HG03457 (cell line): ENCODE data around the gene PPARA.

Source experiments
- ATAC-seq: cut with Tn5 transposase; IDR thresholded peaks from one replicate; pipeline ENCODE4 v1.9.1; 2021; ENCODE audit warnings: moderate number of reproducible peaks; ENCODE audit not compliant: unreplicated experiment

Gene PPARA

DNA sequence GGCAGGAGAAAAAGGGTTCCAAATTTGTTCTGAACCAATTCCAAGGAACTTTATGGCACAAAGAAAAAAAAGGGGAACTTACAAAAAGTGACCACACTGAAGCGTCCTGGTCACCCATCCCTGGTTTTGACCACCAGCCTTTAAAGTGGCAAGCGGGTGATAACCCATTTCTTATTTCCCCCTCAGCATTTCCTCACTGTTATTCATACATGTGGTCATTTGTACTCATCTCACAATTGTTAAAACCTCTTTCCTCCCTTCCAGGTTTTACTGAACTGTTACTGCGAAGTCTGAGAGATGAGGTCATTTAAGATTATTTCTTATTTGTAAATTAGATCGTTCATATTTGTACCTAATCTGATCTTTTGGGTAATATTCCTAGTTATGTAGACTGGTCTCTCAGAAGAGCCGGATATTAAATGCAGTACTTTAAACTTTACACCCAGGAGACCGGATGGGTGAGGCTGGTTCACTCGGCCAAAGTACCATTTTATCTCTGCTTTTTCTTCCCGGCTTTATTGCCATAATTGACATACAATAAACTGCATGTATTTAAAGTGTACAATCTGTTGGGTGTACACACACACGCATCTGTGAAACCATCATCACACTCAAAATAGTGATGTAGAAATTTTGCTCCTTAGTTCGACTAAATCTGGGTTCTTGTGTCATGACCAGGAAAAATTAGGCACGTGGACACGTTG, 52.7 kb downstream of the PPARA start:
- ATAC-seq: no peak

DNA sequence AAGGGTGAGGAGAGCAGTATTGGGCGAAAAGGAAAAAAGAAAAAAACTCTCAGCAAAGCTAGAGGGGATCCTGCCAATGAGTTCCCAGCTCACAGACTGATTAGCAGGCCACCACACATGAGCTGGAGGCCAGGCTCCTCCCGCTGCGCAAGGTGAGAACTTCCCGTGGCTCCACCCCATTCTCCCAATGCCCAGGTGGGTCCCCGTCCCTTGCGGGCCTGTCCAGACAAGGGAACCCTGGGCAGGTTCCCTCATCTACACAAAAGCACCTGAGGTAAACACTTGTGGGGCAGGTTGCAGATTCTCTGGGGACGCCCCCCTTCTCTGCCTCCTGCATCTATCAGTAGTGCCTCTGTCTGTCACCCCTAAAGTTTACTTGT, 53.3 kb downstream of the PPARA start:
- no peak for ATAC-seq

DNA sequence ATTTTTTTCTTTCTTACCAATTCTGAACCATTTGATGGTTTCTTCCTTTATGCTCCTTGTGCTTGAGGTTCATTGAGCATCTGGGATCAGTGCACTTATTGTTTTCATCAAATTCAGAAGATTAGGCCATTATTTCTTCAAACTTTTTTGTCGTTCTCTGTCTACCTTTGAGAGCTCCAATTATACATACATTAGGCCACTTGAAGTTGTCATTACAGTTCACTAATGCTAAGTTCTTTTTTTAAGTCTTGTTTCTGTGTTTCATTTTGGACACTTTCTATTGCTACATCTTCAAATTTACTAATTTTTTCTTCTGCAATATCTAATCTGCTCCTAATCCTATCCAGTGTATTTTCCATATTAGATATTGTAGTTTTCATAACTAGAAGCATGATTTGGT, 58.9 kb downstream of the PPARA start:
- no peak for ATAC-seq

DNA sequence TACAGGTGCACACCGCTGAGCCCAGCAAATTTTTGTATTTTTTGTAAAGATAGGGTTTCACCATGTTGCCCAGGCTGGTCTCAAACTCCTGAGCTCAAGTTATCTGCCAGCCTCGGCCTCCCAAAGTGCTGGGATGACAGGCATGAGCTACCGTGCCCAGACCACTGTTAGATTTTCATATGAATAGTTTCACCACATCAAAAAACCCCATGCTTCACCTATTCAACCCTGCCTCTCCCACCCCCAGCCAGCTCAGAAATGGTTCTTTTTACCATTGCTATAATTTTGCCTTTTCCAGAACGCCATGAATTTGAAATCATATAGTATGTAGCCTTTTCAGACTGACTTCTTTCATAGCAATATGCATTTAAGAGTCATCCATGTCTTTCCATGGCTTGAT, 61.9 kb downstream of the PPARA start:
- no peak for ATAC-seq

DNA sequence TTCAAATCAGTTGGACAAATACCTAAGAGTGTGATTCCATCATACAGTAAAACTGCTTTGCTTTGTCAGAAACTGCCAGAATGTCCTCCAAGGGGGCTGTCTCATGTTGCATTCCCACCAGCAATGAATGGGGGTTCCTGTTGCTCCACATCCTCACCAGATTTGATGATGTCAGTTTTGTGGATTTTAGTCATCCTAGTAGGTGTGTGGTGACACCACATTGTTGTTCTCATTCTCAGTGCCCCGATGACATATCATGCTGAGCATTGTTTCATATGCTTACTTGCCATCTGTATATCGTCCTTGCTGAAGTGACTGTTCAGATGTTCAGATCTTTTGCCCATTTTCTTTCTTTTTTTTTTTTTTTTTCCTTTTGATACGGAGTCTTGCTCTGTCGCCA, 62.7 kb downstream of the PPARA start:
- no peak for ATAC-seq

DNA sequence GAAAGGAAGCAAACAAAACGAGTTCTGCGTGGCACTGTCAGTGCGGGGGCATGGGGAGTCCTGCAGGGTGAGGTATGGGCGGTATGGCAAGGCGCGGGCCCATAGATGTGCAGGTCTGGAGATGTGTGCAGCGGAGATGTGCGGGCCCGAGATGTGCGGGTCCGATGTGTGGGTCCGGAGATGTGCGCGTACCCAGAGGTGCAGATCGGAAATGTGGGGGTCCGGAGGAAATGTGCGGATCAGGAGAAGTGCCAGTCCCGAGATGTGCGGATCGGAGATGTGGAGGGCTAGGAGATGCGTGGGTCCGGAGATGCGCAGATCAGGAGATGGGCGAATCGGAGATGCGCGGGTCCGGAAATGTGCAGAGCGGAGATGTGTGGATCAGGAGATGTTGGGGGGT, 63.8 kb downstream of the PPARA start:
- no peak for ATAC-seq

DNA sequence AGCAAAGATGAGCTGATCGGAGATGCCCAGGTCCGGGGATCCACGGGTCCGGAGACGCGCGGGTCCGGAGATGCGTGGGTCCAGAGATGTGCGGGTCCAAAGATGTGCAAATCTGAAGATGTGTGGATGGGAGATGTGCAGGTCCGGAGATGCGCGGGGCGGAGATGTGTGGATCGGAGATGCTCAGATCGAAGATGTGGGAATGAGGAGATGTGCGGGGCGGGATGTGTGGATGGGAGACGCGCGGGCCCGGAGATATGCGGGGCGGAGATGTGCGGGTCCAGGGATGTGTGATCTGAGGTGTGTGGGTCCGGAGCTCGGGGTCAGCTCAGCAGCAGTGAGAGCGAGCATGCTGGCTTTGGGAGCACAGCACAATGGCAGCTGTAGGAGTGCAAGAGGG, 64.3 kb downstream of the PPARA start:
- no peak for ATAC-seq

DNA sequence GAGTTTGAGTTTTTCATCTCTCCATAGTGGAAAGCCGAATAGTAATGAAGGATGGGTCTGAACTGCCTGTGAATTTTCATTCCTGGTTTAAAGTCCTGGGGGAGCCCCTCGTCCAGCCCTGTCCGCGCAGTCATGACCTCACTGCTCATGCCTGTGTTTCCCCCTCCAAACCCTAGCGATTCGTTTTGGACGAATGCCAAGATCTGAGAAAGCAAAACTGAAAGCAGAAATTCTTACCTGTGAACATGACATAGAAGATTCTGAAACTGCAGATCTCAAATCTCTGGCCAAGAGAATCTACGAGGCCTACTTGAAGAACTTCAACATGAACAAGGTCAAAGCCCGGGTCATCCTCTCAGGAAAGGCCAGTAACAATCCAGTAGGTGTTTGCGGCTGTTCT, 69.3 kb downstream of the PPARA start:
- no peak for ATAC-seq

DNA sequence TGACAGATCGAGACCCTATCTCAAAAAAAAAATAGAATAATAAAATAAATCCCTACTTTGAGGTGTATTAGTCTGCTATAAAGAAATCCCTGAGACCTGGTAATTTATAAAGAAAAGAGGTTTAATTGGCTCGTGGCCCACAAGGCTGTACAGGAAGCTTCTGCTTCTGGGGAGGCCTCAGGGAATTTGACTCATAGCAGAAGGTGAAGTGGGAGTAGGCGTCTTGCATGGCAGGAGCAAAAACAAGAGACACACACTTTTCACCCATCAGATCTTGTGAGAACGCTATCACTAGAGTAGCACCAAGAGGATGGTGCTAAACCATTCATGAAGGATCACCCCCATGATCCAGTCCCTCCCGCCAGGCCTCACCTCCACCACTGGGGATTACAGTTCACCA, 70.6 kb downstream of the PPARA start:
- no peak for ATAC-seq

DNA sequence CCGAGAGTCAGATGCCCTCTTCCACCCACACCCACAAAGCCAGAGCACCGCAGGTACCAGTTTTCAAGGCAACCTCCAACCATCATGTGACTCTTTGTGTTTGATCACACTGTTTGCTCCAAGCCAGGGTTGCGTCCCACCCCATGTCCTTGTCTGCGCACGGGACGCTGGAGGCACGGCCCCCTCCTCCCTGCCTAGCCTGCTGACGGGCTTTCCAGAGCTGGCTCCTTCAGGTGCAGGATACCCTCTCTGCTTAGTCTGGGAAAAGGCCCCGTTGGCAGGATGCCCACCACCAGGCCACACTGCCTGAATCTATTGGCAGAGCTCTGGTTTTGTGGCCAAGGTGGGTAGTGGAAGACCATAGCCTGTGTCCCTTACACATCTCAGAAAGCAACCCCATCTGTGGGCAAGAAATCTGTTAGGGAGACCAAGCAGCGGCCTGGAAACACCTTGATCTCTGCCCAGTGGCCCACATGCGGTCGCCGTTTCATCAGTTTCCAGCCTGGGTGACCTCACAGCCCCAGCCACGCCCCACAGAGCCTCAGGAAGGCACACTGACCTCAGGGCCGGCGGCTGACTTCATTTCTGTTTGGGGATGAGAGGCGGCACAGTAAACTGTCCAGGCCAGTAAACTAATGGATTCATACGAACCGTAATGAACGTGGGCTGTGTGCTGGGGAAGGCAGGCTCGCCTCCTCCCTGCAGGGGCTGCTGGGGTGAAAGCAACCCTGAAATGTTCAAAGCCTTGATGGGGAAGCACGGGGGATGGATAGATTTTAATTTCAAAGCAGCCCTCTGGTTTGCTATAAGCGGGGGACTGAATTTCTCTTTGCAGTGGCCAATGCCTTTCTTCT, 73.9 kb downstream of the PPARA start:
- no peak for ATAC-seq

DNA sequence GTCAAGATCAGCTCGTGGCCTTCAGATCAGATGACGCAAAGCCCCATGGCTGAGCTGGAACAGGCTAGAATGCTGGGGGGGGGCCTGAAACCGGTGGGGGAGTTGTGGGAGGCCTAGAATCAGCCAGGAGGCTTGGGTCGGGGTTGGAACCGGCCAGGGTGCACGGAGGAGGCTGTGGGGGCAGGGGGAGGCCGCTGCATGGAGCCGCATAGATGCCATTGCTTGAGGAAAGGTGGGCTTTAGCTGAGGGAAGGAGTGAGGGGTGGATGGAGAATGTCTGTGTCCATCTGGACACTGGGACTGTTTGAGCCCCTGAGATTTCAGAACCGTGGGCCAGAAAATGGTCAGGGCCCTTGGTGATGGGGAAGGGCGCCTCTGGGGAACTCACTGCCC, 74.6 kb downstream of the PPARA start:
- no peak for ATAC-seq

DNA sequence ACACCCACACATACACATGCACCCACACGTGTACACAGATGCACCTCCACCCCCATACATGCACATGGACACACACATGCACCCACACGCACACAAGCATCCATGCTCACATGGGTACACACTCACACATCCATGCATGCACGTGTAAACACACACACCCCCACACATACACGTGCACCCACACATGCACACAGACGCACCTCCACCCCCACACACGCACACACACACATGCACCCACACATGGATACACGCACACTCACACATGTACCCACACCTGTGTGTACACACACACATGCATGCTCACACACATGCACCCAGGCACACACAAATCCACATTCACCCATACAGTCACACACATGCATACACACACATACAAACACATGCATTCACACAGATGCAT, 75.3 kb downstream of the PPARA start:
- ATAC-seq: no peak

DNA sequence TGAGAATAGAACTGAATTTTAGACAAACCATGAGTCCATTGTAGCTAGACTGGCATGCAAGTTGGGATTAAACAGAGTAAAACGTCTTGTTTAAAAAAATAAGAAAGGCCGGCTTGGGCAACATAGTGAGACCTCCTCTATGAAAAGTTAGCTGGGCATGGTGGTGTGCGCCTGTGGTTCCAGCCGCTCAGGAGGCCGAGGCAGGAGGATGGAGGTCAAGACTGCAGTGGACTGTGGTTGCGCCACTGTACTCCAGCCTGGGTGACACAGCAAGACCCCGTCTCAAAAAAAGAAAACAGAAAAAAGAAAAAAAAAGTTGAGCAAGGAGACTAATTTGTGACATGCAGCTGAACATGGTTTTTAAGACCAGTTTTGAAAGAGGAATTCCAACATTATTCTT, 76.3 kb downstream of the PPARA start:
- no peak for ATAC-seq

DNA sequence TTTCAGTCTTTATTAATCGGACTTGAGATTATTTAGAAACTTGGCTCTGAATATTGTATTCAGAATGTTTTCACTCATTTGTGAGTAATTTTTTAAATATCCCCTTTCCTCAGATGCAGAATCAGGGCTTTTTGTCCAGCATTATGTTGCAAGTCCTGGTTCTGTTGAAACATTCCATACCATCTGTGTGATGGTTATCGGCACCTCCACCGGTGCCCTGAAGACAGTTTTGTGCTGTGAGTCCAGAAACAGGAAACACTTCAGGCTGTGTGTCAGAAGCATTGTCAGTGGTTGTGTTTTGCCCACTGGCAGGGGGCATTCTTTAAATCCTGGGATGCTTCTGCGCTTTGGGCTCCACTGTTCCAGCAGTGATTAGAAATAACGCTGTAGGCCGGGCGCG, 79.4 kb downstream of the PPARA start:
- ATAC-seq: no peak

DNA sequence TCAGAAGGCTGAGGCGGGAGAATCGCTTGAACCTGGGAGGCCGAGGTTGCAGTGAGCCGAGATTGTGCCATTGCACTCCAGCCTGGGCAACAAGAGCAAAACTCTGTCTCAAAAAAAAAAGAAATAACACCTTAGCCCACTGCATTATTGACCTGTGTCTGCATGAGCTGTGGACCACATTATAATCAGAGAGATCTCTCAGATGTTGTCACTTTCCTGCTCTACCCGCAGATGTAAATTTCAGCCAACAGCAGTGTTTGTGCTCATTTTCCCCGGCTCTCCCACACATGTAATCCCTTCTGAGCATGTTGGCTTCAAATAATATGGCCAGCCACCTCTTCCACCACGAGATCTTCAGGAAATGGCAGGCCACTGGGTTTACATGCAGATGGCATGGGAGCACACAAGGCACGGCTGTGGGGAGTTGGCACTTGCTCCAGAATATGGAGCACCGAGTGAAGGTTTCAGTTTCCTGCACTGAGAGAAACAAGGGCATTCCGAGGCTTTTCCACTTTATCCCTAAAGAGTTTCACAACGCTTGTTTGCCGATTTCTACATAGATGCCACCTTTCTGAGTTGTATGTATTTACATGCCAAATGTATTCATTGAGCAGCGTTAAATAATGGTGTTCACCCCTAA, 80.1 kb downstream of the PPARA start:
- ATAC-seq: no peak

DNA sequence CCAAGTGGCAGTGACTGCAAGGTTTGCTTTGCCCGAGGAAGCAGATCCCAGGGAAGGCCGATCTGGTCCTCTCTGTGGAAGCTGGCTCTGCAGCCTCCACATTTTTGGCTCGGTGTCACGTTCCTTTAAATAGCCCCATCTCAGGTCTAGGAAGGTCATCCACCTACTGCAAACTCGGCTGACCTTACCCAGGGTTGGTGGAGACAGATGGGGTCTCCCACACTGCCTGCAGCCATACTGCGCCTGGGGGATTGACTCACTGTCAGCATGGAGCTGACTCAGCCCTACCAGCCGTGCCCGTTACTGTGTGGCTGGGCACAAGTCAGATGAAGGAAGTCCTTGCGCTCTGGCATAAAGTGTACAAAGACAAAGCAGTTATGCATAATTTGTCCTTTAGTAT, 82.9 kb downstream of the PPARA start:
- ATAC-seq: no peak

DNA sequence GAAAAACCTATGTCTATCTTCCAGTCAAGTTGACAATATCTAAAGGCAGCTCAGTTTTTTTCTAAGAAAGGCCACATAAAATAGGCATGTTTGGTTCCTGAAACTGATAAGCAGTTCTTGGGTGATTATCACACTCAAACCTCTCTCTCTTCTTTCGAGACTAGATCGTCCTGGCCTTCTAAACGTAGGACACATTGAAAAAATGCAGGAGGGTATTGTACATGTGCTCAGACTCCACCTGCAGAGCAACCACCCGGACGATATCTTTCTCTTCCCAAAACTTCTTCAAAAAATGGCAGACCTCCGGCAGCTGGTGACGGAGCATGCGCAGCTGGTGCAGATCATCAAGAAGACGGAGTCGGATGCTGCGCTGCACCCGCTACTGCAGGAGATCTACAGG, 84.6 kb downstream of the PPARA start:
- no peak for ATAC-seq

DNA sequence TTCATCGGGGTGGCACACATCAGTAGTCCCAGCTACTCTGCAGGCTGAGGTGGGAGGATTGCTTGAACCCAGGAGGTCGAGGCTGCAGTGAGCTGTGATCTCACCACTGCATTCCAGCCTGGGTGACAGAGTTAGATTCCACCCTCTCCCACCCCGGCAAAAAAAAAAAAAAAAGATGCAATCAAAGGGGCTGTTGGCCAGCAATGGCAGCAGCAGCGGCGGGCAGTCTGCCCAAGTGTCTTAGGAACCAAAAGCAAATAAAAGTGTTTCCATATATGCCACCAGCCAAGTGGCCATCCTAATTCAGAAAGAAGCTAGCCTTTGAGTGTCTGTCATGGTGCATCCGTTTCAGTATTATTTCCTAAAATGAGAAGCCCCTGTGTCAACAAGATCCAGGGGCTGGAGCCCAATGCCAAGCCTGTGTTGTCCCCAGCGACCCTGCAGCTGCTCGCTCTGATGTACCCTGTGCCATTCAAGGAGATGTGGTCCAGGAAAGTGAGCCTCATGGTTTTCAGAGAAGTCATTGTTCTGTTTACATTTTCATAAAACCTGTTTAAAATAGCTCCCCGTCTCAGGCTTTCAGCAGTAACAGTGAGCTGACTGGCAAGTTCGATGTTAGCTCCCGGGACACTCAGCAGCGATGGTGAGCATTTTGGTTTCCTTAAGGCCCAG, 87.3 kb downstream of the PPARA start:
- ATAC-seq: no peak

DNA sequence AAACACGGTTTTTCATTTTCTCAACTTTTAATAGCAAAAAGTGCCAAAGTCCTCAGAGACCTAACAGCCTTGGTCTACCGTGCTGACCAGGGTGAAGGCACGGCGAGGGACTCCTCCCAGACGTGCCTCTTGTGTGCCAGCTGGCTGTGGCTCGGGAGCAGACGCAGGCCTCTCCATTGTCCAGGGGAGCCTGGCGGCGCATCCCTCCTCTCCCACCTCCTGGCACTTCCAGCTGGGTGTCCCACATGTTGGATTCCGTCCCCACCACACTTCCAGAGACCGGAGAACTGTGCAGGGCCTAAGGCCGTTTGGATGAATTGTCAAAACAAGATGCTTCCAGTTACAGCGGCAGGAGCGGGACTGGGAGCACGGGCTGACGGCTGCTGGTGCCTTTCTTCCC, 88.2 kb downstream of the PPARA start:
- no peak for ATAC-seq

DNA sequence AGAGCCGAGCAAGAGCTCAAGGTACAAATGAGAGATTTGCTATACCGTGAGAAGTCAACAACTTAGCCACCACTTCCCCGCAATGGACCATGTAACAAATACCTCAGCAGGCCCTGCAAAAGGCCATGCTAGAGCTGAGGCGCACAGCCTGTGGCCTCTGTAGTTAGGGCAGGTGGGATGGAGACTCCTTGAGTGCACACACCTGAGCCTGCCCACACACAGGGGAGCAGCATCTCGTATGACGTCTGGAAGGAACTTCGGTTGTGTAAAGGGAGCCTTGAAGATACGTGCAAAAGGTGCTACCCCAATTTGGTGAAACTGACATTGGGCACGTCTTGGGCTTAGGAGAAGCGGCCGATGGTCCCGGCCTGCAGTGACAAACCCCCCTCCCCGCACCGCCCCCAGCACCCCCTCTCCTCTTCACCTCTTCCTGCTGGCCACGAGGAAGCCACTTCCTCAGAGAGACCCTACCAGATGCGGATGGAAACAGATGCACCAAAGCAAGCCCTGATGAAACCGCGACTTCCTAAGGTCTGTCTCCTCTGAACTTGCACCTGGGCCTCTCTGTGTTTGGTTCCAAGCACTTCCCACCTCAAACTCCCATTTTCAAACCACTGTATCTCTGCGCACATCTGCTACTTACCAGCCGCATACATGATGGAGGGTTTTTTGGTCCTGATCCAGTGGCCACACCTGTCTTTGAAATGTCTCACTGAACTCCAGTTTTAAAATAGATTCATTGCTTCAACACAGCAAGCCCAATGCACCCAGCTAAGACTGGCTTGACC, 89.1 kb downstream of the PPARA start:
- ATAC-seq: no peak

DNA sequence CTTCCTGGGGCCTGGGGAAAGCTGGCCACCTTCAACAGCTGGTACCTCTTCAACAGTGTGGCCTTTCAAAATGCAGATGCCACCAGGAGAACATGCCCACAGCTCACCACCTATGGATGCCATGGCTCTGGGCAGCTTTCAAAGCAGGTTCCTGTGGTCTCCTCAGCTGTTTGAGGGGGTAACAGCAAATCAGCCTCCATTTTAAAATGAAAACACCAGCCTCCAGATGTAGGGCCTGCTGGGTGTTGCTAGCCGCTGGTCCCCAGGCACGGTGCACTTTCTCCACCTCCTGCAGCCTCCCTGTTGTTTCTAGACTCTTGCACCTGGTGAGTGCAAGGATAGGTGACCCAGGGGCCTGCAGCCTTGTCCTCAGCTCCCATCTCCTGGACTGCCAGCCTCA, 89.7 kb downstream of the PPARA start:
- ATAC-seq: no peak
